Caco-2 (cell line): ENCODE results near the gene MELK. TPM values are rescaled to one million over a fixed set of nuclear protein-coding genes. Genes with fewer than 3 reads are reported as not detected.

Experiments
- BruUV-seq: library from RNA; stranded (reverse); fragments of 400-500 nt; replicated peaks from 2 replicates; lab custom pipeline; 2021; lab: Mats Ljungman, UMichigan
- CTCF ChIA-PET: fragments of 300-600 bp; sonication (Branson Sonifier 250); formaldehyde crosslinking; loops from one replicate; lab custom pipeline; 2022; ENCODE audit warnings: antibody characterized with exemption; lab: Charles Lee
- POLR2A ChIA-PET: fragments of 300-600 bp; sonication (Branson Sonifier 250); formaldehyde crosslinking; loops from one replicate; lab custom pipeline; 2022; ENCODE audit warnings: antibody characterized with exemption; lab: Charles Lee
- DNase-seq, 2 experiments: peaks; one replicate each; pipeline versions ENCODE4 v3.0.0 to v3.0.0-alpha.2; 2020 to 2022
- H3K27me3 ChIP-seq: replicated peaks from 2 replicates; pipeline ENCODE4 v1.6.0; 2011; ENCODE audit warnings: low read length; ENCODE audit not compliant: control insufficient read depth, insufficient read depth
- H3K36me3 ChIP-seq: 2 replicates; pipeline ENCODE4 v1.5.1; 2011; ENCODE audit warnings: low read length; ENCODE audit not compliant: control insufficient read depth, insufficient read depth
- H3K4me1 ChIP-seq: fragments of 250-450 bp; sonication (Bioruptor Pico); 2 replicates; pipeline ENCODE4 v1.5.1; 2020; ENCODE audit warnings: mild to moderate bottlenecking
- H3K4me3 ChIP-seq: 2 replicates; pipeline ENCODE4 v1.5.1; 2011; ENCODE audit warnings: low read depth, mild to moderate bottlenecking, control low read depth, low read length
- H3K9me3 ChIP-seq: fragments of 250-450 bp; sonication (Bioruptor Pico); 2 replicates; pipeline ENCODE4 v1.5.1; 2020; ENCODE audit warnings: mild to moderate bottlenecking, moderate library complexity
- H3K27ac Mint-ChIP-seq: one replicate; pipeline ENCODE4 v1.8.0; 2022; ENCODE audit warnings: mixed read lengths; ENCODE audit not compliant: unreplicated experiment
- H3K27me3 Mint-ChIP-seq: one replicate; pipeline ENCODE4 v1.8.0; 2022; ENCODE audit warnings: mixed read lengths; ENCODE audit not compliant: insufficient read depth, unreplicated experiment
- H3K36me3 Mint-ChIP-seq: one replicate; pipeline ENCODE4 v1.8.0; 2022; ENCODE audit warnings: mild to moderate bottlenecking, mixed read lengths; ENCODE audit not compliant: insufficient read depth, unreplicated experiment
- H3K4me1 Mint-ChIP-seq: one replicate; pipeline ENCODE4 v1.8.0; 2022; ENCODE audit warnings: low read depth, mixed read lengths; ENCODE audit not compliant: unreplicated experiment
- H3K4me3 Mint-ChIP-seq: one replicate; pipeline ENCODE4 v1.8.0; 2022; ENCODE audit warnings: mild to moderate bottlenecking, moderate library complexity, mixed read lengths; ENCODE audit not compliant: unreplicated experiment
- H3K9me3 Mint-ChIP-seq: one replicate; pipeline ENCODE4 v1.8.0; 2022; ENCODE audit warnings: mixed read lengths; ENCODE audit not compliant: unreplicated experiment
- CTCF ChIP-seq, 2 experiments: fragments of 200-600 bp in 1 of 2; IDR thresholded peaks; 1 replicate in 1 of 2; 2 replicates in 1 of 2; pipeline versions ENCODE4 v1.5.1 to v1.8.0; 2011 to 2022; ENCODE audit warnings: antibody characterized with exemption in 1 of 2, control low read depth in 1 of 2, inconsistent platforms in 1 of 2, low read depth in 1 of 2, low read length in 1 of 2, mild to moderate bottlenecking in 1 of 2, moderate library complexity in 1 of 2; ENCODE audit not compliant: insufficient read depth in 1 of 2, severe bottlenecking in 1 of 2, unreplicated experiment in 1 of 2
- intact Hi-C: fragments of 100-400 bp; cut with micrococcal nuclease; formaldehyde crosslinking; loops from one replicate; pipeline ENCODE4 v1.10.0; 2022; ENCODE audit not compliant: unreplicated experiment
- total RNA-seq: library from RNA; stranded (reverse); gene quantifications from 2 replicates; pipeline ENCODE4 v1.2.3, GENCODE V29; 2022

The MELK gene
- total RNA-seq, 1 experiment from 2014 or later, result 57.8 TPM

- POLR2A ChIA-PET, result no interaction called here
- H3K9me3 ChIP-seq, result no peaks in the 10 kb centered on the region
- CTCF ChIA-PET, result no interaction called here
- no peak overlapping the region for H3K4me3 ChIP-seq
- Mint-ChIP-seq H3K9me3 (no peaks in the 10 kb centered on the region), H3K27me3 (no peaks in the 10 kb centered on the region), H3K4me1 (no peaks in the 10 kb centered on the region), H3K27ac (no peak overlapping the region), H3K4me3 (no peak overlapping the region), H3K36me3 (peaks cover 58% of the 10 kb centered on the region)
- DNase-seq, result no peak
- no peaks in the 10 kb centered on the region for H3K27me3 ChIP-seq
- no TSS peak for BruUV-seq
- TF ChIP-seq CTCF (IDR thresholded peaks at IDR 0.05; ENCODE audit: insufficient read depth in 1 of 2, low read depth in 1 of 2, low read length in 1 of 2, severe bottlenecking in 1 of 2, unreplicated experiment in 1 of 2), result no peak
- H3K36me3 ChIP-seq, result no peaks in the 10 kb centered on the region
- intact Hi-C loops, result no loop called here
- no peaks in the 10 kb centered on the region for H3K4me1 ChIP-seq
Measured at GRCh38 chr9:36659500-36659899, 86.8 kb downstream of the MELK start.

GRCh38 chr9:36664806-36665205, 92.1 kb downstream of the MELK start:
- H3K27me3 ChIP-seq, result no peaks in the 10 kb centered on the region
- no peaks in the 10 kb centered on the region; the same call in 1 of the 2 replicates for H3K36me3 ChIP-seq
- Mint-ChIP-seq H3K4me1 (no peaks in the 10 kb centered on the region), H3K4me3 (no peak overlapping the region), H3K27me3 (no peaks in the 10 kb centered on the region), H3K36me3 (peaks cover 54% of the 10 kb centered on the region), H3K27ac (no peak overlapping the region), H3K9me3 (no peaks in the 10 kb centered on the region)
- DNase-seq, result no peak
- intact Hi-C loops, result no loop called here
- POLR2A ChIA-PET, result interaction anchor here (0.7 kb wide), 1 partner anchor 382 kb away, joined by 3 read pairs; no protein-coding TSS in a partner anchor
- BruUV-seq, result no TSS peak
- H3K4me1 ChIP-seq, result 0 out of 2 replicates have a peak, but pooled peaks cover 3% of the 10 kb centered on the region
- no peak for TF ChIP-seq CTCF (IDR thresholded peaks at IDR 0.05; ENCODE audit: insufficient read depth in 1 of 2, low read depth in 1 of 2, low read length in 1 of 2, severe bottlenecking in 1 of 2, unreplicated experiment in 1 of 2)
- H3K4me3 ChIP-seq, result no peak overlapping the region
- no peaks in the 10 kb centered on the region for H3K9me3 ChIP-seq
- CTCF ChIA-PET, result interaction anchor here (1.0 kb wide), 1 partner anchor 64 kb away, joined by 3 read pairs; no protein-coding TSS in a partner anchor

- Histone ChIP-seq H3K4me1 (0 out of 2 replicates have a peak, but pooled peaks cover 3% of the 10 kb centered on the region), H3K4me3 (no peak overlapping the region), H3K9me3 (no peaks in the 10 kb centered on the region), H3K27me3 (no peaks in the 10 kb centered on the region), H3K36me3 (no peaks in the 10 kb centered on the region; the same call in 1 of the 2 replicates)
- no peak overlapping the region for H3K27ac Mint-ChIP-seq
- H3K4me1 Mint-ChIP-seq, result no peaks in the 10 kb centered on the region
- no peak overlapping the region for H3K4me3 Mint-ChIP-seq
- no TSS peak for BruUV-seq
- CTCF ChIA-PET, result interaction anchor here (1.9 kb wide), 1 partner anchor 63 kb away, joined by 5 read pairs; no protein-coding TSS in a partner anchor
- no peaks in the 10 kb centered on the region for H3K9me3 Mint-ChIP-seq
- DNase-seq, result no peak
- TF ChIP-seq CTCF (IDR thresholded peaks at IDR 0.05; ENCODE audit: insufficient read depth in 1 of 2, low read depth in 1 of 2, low read length in 1 of 2, severe bottlenecking in 1 of 2, unreplicated experiment in 1 of 2), result no peak
- intact Hi-C loops, result no loop called here
- POLR2A ChIA-PET, result no interaction called here
- peaks cover 48% of the 10 kb centered on the region for H3K36me3 Mint-ChIP-seq
- no peaks in the 10 kb centered on the region for H3K27me3 Mint-ChIP-seq
Measured at GRCh38 chr9:36665387-36665786, 92.7 kb downstream of the MELK start.
